Mucosa of rectum (tissue), 2 donors: ENCODE measurements around the gene FAM222A.

Experiments
- H3K27ac ChIP-seq, 2 donors: one replicate each; pipeline ENCODE4 v1.7.0; 2013; ENCODE audit warnings: inconsistent platforms in 2 of 2, low read depth in 2 of 2, low read length in 2 of 2
- H3K27me3 ChIP-seq, 2 donors: one replicate each; pipeline ENCODE4 v1.7.0; 2013; ENCODE audit warnings: low read length in 2 of 2; ENCODE audit not compliant: control insufficient read depth in 2 of 2, insufficient read depth in 2 of 2
- H3K36me3 ChIP-seq, 2 donors: one replicate each; pipeline ENCODE4 v1.7.0; 2013; ENCODE audit warnings: low read length in 2 of 2; ENCODE audit not compliant: control insufficient read depth in 2 of 2, insufficient read depth in 2 of 2
- H3K4me1 ChIP-seq, 2 donors: one replicate each; pipeline ENCODE4 v1.7.0; 2013; ENCODE audit warnings: low read length in 2 of 2, mild to moderate bottlenecking in 1 of 2; ENCODE audit not compliant: control insufficient read depth in 2 of 2, insufficient read depth in 2 of 2
- H3K4me3 ChIP-seq, 2 donors: one replicate each; pipeline ENCODE4 v1.7.0; 2013; ENCODE audit warnings: low read length in 2 of 2
- H3K9ac ChIP-seq, 2 donors: one replicate each; pipeline ENCODE4 v1.7.0; 2013; ENCODE audit warnings: low read length in 2 of 2, low read depth in 1 of 2, mild to moderate bottlenecking in 1 of 2
- H3K9me3 ChIP-seq, 2 donors: one replicate each; pipeline ENCODE4 v1.7.0; 2013; ENCODE audit warnings: low read length in 2 of 2; ENCODE audit not compliant: control insufficient read depth in 2 of 2
- donor health status: healthy.
- donor health status: Normal muscosa, but diverticular disease.

FAM222A gene

GRCh38 chr12:109802828-109803227 lies 89.2 kb downstream of the FAM222A start:
- Histone ChIP-seq H3K4me3 (no peak overlapping the region), H3K27me3 (no peaks in the 10 kb centered on the region), H3K4me1 (no peaks in the 10 kb centered on the region), H3K9ac (no peak overlapping the region), H3K36me3 (no peaks in the 10 kb centered on the region), H3K9me3 (no peaks in the 10 kb centered on the region), H3K27ac (no peak overlapping the region)

GRCh38 chr12:109803678-109804077 lies 90.1 kb downstream of the FAM222A start:
- Histone ChIP-seq H3K4me1 (no peaks in the 10 kb centered on the region), H3K36me3 (no peaks in the 10 kb centered on the region), H3K9me3 (no peaks in the 10 kb centered on the region), H3K9ac (no peak overlapping the region), H3K4me3 (no peak overlapping the region), H3K27me3 (no peaks in the 10 kb centered on the region), H3K27ac (no peak overlapping the region)

- Histone ChIP-seq H3K36me3 (no peaks in the 10 kb centered on the region), H3K4me3 (no peak overlapping the region), H3K9me3 (no peaks in the 10 kb centered on the region), H3K27ac (no peak overlapping the region), H3K4me1 (no peaks in the 10 kb centered on the region), H3K9ac (no peak overlapping the region), H3K27me3 (no peaks in the 10 kb centered on the region)
These were observed 91.5 kb downstream of the FAM222A start for GRCh38 chr12:109804820-109805761.

GRCh38 chr12:109807954-109808643 lies 94.5 kb downstream of the FAM222A start:
- no peaks in the 10 kb centered on the region for H3K27me3 ChIP-seq
- no peak overlapping the region for H3K4me3 ChIP-seq

GRCh38 chr12:109808876-109809646 lies 95.4 kb downstream of the FAM222A start:
- Histone ChIP-seq H3K4me3 (no peak overlapping the region), H3K9me3 (no peaks in the 10 kb centered on the region), H3K27me3 (no peaks in the 10 kb centered on the region), H3K9ac (no peak overlapping the region), H3K4me1 (no peaks in the 10 kb centered on the region), H3K27ac (no peak overlapping the region), H3K36me3 (no peaks in the 10 kb centered on the region)

More at GRCh38 chr12:109807954-109808643, 94.5 kb downstream of the FAM222A start:
- Histone ChIP-seq H3K36me3 (no peaks in the 10 kb centered on the region), H3K4me1 (no peaks in the 10 kb centered on the region), H3K9me3 (no peaks in the 10 kb centered on the region), H3K27ac (no peak overlapping the region), H3K9ac (no peak overlapping the region)

- no peak overlapping the region for H3K27ac ChIP-seq
- H3K4me1 ChIP-seq = no peaks in the 10 kb centered on the region
- no peak overlapping the region for H3K9ac ChIP-seq
- H3K27me3 ChIP-seq = no peaks in the 10 kb centered on the region
- H3K4me3 ChIP-seq = no peak overlapping the region
- H3K9me3 ChIP-seq = no peaks in the 10 kb centered on the region
- H3K36me3 ChIP-seq = no peaks in the 10 kb centered on the region
These were observed 97.5 kb downstream of the FAM222A start for GRCh38 chr12:109810954-109811623.

GRCh38 chr12:109811624-109811995 lies 98.0 kb downstream of the FAM222A start:
- Histone ChIP-seq H3K36me3 (no peaks in the 10 kb centered on the region), H3K9me3 (no peaks in the 10 kb centered on the region), H3K4me3 (no peak overlapping the region), H3K27me3 (no peaks in the 10 kb centered on the region), H3K9ac (no peak overlapping the region), H3K4me1 (no peaks in the 10 kb centered on the region), H3K27ac (no peak overlapping the region)

- Histone ChIP-seq H3K9ac (no peak overlapping the region), H3K9me3 (no peaks in the 10 kb centered on the region), H3K27me3 (no peaks in the 10 kb centered on the region), H3K4me1 (no peaks in the 10 kb centered on the region), H3K4me3 (no peak overlapping the region), H3K27ac (no peak overlapping the region), H3K36me3 (no peaks in the 10 kb centered on the region)
These were observed 100.3 kb downstream of the FAM222A start for GRCh38 chr12:109813810-109814416.

- Histone ChIP-seq H3K4me3 (no peak overlapping the region), H3K9me3 (no peaks in the 10 kb centered on the region), H3K27me3 (no peaks in the 10 kb centered on the region), H3K9ac (no peak overlapping the region), H3K36me3 (no peaks in the 10 kb centered on the region), H3K27ac (no peak overlapping the region), H3K4me1 (no peaks in the 10 kb centered on the region)
These were observed 101.0 kb downstream of the FAM222A start for GRCh38 chr12:109814600-109815150.
